NCI-H2081 treated with DMSO at 0.1 percent for 48 hours (cell line): ENCODE measurements around the gene EVA1B.

Experiments used
- DNase-seq: peaks from one replicate; lab custom pipeline; 2025; lab: John Stamatoyannopoulos, UW

The EVA1B gene

GRCh38 chr1:36320291-36320761 lies 3.1 kb downstream of the EVA1B start:
- no peak for DNase-seq

- no peak for DNase-seq
Observed at GRCh38 chr1:36309397-36309796, 14.0 kb downstream of the EVA1B start.

- no peak for DNase-seq
Observed at GRCh38 chr1:36307601-36308330, 15.7 kb downstream of the EVA1B start.

- peak; percentile 89 for DNase-seq
Observed at GRCh38 chr1:36306902-36307456, 16.5 kb downstream of the EVA1B start.

DNA sequence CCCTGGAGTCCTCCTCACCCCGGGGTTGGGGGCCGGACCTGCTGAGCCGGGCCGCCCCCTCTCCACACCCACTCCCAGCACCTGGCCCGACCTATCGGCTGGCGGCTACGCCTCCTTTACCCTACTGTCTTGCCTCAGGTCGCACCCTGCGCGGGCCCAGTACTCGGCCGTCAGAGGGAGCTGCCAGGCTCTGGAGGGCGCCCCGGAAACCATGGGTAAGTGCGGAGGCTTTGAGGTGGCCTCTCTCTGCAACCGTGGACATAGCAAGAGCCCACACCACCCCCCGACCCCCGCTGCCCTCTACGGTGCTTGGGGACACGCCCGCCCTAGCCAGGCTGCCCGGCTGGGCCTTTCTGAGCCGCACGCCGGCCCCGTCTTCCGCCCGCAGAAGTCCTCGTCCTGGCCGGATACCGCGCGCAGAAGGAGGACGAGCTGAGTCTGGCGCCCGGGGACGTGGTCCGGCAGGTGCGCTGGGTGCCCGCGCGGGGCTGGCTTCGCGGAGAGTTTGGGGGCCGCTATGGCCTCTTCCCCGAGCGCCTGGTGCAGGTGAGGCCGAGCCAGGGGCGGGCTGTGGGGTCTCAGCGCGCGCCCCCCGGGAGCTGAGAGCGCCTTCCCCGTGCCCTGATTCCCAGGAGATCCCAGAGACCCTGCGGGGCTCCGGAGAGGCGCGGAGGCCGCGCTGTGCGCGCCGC lies 17.1 kb downstream of the EVA1B start, which contains the start of gene SH3D21:
Gene SH3D21 (plus strand): TSS at position 159 of the 692 bp plus-strand sequence. CDS start 53 bp downstream, at position 212.
- DNase-seq, result no peak

DNA sequence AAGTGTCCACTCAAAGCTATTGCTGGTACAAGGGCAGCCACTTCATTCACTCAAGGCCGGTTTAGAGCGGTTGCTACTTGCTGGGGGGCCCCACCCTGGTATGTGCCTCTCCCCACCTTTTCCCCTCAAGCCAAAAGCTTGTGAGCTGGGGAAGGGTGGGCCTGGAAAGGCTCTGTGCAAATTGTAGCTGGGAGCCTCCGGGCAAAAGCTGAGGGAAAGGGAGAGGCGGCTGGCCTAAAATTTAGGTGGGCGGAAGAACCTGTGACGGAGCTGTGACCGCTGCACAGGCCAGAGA lies 17.6 kb downstream of the EVA1B start:
- no peak for DNase-seq

GRCh38 chr1:36304970-36305914 lies 18.2 kb downstream of the EVA1B start:
- no peak for DNase-seq

GRCh38 chr1:36304521-36304920 lies 18.9 kb downstream of the EVA1B start:
- no peak for DNase-seq

DNA sequence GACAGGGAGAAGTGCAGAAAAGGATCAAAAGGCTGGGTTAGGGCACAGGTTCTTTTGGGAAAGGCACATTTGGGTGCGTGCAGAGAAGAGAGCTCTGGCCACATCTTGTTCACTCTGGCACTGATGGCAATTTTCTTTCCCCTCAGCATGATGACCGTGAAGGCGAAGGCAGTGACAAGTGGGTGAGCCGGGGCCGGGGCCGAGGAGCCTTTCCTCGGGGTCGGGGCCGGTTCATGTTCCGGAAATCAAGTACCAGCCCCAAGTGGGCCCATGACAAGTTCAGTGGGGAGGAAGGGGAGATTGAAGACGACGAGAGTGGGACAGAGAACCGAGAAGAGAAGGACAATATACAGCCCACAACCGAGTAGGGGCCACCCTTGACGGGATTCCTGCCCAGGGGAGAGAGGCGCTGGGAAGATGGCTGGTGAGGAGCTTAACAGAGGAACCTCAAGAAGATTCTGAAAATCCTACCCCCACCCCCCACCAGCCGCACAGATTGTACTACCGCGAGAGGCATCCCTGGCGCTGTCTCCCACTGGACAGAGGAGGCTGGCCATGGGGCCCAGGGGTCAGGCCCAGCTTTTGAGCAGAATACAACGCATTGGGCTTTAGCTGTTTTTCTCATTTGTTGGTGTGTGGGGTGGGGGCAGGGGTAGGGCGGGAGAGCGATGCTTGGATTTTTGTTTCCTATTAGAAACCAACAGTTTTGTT lies 19.6 kb downstream of the EVA1B start:
- no peak for DNase-seq

GRCh38 chr1:36303244-36303643 lies 20.2 kb downstream of the EVA1B start:
- no peak for DNase-seq

DNA sequence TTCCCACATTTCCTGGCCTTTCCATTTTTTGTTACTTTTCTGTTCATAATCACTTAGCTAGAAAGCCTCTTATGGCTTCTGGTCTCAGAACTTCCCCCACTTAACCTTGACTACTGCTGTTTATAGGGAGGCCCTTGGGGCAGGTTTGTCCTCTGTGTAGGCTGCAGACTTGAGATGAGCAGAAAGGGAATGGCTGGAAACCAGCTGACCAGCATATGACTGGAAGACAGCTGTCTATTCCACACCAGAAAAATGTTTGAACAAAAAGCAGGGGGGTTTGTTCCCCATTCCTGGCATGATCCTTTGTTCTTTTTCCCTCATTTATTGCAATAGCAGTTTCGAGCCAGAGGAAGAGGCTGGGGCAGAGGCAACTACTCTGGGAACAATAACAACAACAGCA lies 22.2 kb downstream of the EVA1B start:
- DNase-seq, result no peak

DNA sequence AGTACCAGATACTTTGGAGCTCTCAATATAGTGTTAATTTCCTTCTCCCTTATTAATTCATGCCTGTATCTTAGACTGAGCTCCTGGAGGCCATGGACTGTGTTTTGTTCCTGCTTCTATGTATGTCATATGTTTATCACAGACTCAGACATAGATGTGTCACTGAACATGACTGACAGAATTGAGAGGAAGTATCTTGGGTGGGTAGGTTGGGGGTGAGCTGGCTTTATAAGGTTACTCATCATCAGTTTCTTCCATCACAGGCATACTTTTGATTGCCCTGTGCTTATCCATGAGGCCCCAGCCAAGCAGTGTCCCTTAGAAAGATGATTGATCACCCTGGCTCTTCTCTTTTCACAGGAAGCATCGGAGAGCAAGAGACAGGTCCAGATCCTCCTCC lies 22.9 kb downstream of the EVA1B start:
- DNase-seq, result no peak

DNA sequence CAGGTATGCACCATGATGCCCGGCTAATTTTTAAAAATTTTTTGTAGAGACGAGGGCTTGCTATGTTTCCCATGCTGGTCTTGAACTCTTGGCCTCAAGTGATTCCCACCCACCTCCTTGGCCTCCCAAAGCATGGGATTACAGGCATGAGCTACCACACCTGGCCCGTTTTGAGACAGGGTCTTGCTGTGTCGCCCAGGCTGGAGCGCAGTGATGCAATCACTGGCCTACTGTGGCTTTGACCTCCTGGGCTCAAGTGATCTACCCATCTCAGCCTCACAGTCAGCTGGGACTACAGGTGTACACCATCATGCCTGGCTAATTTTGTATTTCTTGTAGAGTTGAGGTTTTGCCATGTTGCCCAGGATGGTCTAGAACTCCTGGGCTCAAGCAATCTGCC lies 24.8 kb downstream of the EVA1B start:
- no peak for DNase-seq

DNA sequence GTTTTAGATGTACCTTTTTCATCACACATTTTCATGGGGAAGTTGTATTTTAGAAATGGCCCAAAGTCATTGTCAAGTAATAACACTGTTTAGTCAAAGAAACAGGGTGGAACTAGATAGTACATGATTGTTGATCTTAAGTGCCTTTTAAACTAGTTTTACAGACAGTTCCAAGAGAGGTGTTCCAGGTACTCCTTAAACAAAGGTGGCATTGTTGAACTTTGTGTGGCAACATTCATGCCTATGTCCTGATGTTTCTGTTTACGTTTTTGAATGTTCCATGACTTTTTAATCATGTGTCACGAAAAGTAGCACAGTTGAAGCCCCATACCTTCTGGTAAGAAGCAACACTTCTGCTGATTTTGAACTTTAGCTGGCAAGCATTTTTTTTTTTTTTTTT lies 26.4 kb downstream of the EVA1B start:
- no peak for DNase-seq

GRCh38 chr1:36295390-36295789 lies 28.1 kb downstream of the EVA1B start:
- no peak for DNase-seq

DNA sequence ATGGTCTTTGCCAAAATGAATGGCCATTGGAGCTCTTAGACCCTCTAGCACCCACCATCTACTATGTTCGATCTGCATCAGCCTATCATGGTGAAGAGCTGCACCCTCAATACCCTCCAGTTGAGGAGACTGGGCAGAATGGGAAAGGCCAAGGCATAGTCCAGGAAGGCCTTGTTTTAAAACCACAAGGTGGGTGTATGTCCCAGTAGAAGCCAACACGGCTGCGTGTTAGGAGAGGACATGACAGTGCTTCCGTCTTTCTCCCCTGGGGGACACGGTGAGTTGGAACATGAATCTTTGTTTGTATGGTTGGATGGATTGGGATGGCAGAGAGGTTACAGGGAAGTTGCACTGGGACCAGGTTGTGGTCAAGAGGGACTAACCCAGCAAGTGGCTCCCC lies 35.9 kb downstream of the EVA1B start:
- no peak for DNase-seq

- DNase-seq, result no peak
Observed at GRCh38 chr1:36286802-36287201, 36.6 kb downstream of the EVA1B start.

GRCh38 chr1:36285443-36286101 lies 37.9 kb downstream of the EVA1B start:
- DNase-seq, result peak; percentile 37

- no peak for DNase-seq
Observed at GRCh38 chr1:36284517-36284916, 38.9 kb downstream of the EVA1B start.

GRCh38 chr1:36284061-36284460 lies 39.4 kb downstream of the EVA1B start:
- no peak for DNase-seq

DNA sequence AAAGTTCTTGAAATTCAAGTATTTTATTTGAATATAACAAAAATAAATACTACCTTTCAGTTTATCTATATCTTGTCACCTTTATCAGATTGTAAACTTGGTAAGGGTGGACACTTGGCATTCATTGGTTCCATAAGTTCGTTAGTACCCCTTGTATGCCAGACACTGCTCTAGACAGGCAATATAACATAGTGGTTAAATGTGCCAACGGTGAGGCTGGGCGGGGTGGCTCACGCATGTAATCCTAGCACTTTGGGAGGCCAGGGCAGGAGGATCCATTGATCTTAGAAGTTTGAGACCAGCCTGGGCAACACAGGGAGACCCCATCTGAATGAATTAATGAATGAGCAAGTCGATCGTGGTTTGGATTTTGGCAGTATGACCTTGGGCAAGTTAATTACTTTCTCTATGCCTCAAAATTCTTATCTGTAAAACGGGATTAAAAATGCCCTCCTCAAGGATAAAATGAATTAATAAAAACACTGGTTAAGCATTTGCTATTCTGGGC lies 43.6 kb downstream of the EVA1B start:
- DNase-seq, result no peak
